ENCODE measurements around the gene DET1.
A peak's percentile ranks its signal among the peaks of the same experiment; 100 is the strongest.
"Not testable (repeated sequence)": the region's sequence is repeated elsewhere in the genome, so short reads cannot be mapped to it uniquely, and the experiment has no call there.

DET1 gene

DNA sequence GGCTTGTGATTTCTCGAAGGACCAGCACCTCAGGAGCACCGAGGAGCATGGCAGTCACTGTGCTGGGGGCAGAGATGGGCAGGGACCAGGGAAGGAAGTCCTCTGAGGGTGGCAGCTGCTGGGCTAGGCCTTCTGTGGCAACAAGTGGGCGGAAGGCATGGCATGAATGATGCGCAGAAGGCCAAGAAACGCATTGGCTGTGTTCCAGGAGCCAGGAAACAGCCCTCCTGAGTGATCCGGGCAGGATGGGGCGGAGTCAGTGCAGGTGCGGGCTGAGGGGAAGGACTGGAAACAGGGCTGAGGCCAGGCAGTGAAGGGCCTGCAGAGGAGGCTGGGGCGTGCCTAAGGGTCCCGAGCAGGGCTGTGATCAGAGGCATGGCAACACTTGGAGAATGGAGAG lies 55.3 kb downstream of the DET1 start:
- DNase-seq, result no peak

DNA sequence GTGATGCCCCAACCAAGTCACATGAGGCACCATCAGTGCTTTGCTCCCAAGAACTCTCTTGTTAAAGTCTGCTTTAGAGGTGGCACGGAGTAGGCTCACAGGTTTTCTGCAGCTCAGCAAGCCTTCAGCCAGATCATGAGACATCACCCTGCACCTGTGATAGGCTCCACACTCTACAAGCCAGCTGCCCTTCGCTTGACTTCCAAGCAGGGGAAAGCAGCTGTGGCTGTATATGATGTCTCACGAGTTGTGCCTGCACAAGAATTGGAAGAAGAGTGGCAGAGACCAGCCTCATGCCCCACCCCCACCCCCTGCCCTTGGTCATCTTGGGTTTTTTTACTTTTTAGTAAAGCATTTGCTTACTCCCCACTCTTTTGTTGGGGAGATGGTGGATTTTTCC lies 56.4 kb downstream of the DET1 start:
- DNase-seq, result no peak

DNA sequence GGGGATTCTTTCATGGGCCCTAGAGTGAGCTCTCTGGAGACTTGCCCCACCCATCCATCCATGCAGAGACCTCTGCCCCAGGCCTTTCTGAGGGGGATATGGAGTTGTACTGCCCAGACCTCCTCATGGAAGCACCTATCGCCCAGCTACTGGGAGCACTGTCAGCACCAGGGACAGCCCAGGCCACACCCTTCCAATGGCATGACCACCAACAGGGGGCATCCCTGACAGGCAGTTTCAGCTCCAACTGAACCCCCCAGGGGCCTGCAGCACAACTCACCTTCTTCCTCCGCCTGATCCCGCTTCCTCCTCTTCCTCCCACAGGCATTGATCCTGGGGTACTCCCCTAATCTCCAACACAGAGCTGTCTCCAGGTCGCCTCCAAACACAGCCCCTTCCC lies 57.2 kb downstream of the DET1 start:
- DNase-seq, result no peak

DNA sequence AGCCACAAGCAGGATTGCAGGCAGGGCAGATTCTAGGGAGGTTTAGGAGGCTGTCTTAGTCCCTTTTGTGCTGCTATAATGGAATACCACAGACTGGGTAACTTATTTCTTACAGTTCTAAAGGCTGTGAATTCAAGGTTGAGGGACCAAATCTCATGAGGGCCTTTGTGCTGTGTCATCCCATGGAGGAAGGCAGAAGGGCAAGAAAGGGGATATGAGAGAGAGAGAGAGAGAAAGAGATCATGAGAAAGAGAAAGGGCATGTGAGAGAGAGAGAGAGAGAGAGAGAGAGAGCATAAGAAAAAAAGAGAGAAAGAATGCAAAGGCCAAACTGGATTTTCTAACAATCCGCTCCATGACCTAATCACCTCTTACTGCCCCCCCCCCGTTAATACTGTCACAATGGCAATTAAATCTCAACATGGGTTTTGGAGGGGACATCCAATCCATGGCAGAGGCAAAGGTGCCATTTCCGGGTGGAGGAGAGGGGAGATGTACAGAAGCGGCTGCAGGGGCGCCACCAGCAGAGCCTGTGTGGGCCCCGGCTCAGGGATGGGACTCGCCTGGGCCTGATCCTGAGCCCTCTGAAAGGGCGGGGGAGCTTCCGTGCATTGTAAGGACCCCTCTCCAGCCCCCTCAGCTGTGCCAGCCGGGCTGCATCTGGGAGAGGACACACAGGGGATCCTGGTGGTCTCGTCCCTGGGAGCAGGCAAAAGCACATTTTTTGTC lies 58.5 kb downstream of the DET1 start:
- no peak for DNase-seq

DNA sequence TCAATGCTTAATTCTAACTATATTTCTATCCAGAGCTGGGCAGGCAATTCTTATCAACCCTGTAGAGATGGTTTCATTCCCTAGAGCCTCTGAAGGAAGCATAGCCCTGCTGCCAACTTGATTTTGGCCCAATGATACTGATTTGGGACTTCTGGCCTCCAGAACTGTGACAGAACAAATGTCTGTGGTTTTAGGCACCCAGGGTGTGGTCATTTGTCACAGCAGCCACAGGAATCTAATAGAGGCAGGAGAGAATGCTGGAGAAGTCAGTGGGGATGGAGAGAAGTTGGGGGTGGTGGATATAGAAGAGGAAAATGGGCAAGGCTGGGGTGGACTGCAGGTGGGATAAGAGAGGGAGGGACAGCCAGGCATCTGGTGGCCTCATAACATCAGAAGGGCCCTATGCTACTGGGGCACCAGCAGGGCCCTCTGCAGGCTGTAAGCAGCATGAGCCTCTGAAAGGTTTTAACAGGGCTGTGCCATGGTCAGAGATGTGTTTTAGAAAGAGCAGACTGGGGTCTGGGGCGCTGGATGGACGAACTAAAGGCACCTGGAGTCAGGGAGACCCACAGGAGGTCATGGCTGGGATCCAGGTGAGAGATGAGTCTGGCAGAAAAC lies 59.2 kb downstream of the DET1 start:
- DNase-seq, result no peak

DNA sequence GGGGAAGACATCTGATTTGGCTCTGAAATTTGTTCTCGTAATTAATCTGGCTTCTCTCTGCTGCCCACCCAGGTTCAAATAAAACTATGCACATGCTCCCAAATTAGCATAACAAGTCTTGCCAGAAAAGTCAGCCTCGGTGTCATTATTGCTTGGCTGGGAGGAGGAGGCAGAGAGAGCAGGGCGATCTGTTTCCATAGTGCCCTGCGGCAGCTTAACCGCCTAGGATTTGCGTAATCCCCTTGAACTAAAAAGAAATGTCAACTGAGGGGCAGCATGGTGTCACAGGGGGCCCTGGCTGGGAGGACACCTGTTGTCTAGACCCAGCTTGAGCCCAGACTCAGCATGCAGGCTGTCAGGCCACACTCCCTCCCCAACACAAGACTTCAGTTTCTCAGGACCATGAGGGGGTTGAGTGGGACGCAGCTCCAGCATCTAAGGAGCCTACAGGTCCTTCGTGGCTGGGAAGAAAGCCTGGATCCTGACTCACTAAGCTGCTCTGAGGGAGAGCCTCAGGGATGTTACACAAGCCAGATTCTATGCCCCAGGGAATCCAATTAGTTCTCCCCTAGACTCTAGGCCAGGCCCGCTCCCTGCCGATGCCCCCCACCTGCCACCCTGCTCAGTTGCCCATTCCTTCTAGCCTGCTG lies 61.7 kb downstream of the DET1 start:
- no peak for DNase-seq

DNA sequence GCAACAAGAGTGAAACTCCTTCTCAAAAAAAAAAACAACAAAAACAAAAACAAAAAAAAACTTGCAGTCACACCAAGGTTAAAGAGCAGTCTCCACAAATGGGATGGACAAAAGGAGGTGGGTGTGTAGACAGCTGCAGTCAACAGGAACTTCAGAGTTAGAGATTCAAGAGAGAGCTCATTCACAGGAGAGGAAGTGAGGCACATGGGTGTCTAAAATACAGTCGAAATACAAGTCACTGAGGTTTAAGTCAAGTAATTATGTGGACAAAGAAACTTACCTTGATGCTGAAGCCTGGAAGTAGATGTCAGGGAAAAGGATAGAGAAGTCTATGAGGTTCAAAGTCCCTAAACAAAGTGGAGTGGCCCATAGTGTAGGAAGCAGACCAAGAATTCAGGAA lies 64.2 kb downstream of the DET1 start:
- no peak for DNase-seq

DNA sequence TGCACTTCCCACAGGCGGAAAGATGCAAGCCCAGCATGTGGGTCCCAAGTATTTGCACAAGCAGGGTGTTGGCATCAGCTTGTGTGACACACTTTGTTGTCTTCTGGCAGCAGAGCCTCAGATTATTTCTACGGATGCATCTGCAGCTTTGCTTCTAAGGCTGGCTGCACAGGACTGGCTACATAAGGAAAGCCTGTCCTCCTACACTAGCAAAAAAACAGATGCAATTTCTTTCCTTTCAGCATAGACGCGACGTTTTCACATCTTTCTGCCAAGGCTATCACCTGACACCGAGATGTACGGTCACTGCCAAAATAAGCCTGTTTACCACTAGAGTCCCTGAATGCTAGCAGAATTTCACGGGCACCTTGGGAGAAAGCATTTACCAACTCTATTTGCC lies 65.5 kb downstream of the DET1 start:
- DNase-seq, result no peak

DNA sequence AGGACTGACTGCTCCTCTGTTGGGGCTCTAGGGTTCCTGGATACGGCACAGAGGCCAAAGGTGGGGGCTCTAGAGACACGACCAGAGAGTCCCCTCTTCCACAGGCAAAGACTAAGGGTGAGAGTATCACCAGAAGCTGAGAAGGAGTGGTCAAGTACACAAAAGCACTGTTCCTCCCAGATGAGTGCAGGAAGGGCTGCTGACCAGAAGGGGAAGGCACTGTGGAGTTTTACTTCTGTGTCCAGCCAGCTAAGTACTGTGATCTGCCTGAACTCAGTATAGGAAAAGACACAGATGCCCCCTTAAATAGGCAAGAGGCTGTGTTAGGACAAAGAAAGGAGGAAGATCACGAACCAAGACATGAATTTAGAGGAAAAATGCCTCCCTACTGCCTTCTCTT lies 67.3 kb downstream of the DET1 start:
- no peak for DNase-seq

DNA sequence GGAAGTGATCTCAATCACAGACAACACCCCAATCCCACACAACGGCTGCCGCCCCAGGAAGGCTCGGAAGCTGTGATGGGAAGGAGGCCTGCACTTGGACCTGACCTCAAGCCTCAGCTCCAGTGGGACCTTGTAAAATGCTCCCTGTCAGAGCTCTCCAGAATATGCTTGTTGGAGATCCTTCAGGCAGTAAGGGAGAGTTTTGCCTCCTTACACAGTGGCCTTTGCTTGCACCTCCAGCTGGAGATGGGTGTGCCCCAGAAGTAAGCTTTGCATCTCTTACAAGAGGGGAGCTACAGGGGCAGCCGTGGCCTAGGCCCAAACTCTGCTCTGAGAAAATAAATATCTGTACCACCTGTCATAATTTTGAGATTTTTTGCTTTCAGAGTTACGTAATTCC lies 68.6 kb downstream of the DET1 start:
- DNase-seq, result no peak

DNA sequence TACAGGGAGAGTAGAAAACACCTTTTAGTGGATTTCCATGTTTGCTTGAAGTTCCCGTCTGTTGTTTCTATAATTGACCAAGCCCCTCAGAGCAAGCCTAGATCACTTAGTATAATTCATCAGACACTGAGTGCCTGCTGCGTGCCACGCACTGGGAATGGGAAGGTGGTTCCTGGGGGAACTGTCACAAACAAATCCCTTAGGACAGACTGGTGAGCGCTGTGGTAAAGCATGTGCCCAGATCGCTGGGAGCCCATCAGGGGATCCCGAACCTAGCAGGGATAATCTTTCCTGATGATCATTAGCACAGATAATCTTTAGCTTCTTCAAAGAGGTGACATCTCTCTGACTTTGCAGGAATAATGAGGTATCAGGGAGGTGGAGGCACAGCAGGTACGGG lies 69.4 kb downstream of the DET1 start:
- no peak for DNase-seq

DNA sequence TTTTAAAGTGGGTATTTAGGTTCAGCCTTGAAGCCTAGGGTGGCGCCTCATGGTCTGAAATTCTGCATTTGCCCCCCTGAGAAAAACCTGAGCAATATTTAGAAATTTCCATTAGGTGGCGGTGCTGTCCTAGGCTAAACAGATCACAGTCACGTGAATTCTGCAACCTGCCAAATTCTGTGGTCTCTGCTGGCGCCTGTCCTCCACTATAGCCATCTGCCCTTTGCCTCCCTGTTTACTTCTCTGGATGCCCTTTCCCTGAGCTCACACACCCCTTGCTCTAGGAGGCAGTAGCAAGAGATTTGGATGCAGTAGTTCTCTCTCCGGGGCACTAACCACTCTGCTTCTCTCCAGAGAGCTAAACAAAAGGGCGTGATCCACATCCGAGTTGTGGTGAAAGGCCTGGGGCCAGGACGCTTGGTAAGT lies 69.8 kb downstream of the DET1 start:
- DNase-seq, result no peak

DNA sequence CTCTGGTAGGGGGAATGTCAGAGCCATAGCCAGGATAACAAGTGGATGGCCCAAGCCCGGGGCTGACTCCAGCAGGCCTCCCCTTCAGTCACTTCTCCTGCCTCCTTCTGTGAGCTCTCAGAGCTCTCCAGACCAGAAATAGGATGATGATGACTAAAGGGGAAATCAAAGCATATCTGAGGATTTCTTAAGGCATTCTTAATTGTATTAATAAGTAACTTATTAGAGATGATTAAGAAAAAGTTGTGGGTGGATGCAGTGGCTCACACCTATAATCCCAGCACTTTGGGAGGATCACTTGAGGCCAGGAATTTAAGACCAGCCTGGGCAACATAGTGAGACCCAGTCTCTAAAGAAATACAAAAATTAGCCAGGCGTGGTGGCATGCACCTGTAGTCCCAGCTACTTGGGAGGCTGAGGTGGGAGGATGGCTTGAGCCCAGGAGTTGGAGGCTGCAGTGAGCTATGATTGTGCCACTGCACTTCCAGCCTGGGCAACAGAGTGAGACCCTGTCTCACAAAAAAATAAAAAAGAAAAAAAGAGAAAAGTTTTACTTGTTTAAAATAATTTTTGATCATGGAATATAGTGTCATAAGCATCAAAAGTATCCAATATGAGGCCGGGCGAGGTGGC lies 72.7 kb downstream of the DET1 start:
- DNase-seq, result not testable (repeated sequence)

DNA sequence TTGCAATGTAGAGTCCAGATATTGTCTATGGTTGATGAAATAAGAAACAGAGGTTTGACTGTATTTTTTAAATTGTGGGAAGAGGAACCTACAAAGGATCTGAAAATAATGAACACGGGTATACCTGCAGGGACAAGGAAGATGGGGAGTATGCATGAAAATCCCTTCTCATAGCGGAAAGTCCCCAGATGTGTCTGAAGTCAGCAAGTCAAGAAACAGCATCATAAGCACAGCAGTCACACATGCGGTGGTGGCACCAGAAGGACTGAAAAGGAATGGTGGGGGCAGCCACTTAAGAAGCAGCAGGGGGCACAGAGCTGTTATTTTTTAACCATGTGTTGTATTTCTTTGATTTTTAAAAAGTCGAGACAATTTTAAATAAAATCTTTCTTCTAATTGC lies 74.3 kb downstream of the DET1 start:
- no peak for DNase-seq

DNA sequence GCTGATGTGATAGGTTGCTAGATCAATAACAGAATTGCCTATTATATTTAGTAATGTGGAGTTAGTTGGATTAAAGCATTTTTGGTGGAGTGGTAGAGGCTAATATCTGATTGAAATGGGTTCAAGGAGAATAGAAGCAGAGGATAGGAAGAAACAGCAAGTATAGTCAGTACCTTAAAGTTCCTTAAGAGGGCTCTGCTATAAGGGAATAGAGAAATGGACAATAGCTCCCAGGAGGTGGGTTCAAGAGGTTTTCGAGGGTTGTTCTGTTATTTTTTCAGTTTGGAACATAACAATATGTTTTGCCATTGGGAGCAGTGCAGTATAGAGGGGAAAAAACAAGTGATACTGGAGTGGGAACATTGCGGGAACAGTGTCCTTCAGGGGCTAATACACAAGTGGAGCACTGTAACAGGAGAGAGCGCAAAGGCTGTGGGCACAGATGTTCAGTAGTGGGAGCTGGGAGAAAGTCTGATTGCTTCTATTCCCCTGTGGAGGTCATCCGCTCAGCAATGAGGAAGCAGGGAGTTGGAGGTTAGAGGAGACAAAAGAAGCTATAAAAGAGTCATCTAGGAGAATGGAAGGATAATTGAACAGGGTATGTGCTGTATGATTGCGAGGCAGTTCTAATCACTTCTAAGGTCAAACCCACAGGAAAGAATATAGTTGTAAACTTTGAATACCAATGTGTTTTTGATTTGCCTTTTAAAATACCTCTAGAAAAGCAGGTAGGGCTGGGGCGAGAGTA lies 75.7 kb downstream of the DET1 start:
- no peak for DNase-seq

DNA sequence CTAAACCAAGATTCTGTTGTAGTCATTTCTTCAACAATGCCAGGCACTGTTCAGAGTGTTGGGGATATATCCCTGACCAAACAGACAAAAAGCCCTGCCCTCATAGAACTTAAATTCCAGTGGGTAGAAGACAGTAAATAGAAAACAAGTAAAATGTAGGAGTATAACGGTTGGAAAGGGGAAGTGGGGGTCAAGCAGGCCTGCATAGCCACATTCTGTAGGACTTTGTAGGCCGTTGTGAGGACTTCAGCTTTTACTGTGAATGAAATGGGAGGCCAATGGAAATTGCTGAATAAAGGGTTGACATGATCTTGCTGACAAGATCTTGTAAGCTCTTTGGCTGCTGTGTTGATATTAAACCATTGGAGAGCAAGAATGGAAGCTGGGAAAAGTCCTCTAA lies 77.2 kb downstream of the DET1 start:
- no peak for DNase-seq

DNA sequence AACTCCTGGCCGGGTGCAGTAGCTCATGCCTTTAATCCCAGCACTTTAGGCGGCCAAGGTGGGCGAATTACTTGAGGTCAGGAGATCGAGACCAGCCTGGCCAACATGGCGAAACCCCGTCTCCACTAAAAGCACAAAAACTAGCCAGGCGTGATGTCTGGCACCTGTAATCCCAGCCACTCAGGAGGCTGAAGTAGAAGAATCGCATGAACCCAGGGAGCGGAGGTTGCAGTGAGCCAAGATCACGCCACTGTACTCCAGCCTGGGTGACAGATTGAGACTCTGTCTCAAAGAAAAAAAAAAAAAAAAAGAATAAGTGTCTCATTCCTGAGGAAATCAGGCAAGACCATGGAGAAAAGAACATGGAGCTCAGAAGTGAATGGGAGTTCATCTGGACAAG lies 77.8 kb downstream of the DET1 start:
- DNase-seq, result not testable (repeated sequence)

DNA sequence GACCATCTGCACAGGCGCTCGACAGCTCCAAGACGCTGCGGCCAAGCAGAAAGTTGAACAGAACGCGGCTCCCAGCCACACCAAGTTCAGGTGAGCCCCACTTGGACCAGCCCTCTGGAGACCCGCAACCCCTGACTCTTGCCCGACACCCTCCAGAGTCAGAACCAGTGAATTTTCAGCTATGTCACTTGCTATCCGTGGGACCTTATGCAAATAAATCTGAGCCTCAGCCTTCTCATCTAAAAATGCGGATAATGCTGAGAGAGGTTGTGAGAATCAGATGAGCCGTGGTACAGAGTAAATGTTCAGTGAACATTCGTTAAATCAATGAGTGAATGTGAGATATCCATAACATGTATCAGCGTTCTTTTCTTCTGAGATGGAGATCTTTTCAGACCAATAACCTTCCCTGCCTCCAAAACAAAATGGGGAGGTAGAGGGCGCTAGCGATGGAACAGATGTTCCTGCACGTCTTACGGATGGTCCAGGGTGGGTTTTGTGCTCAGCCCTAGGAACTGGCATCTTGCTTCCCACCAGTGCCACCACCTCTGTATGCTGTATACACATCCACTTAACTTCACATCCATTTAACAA lies 78.4 kb downstream of the DET1 start:
- DNase-seq, result no peak

DNA sequence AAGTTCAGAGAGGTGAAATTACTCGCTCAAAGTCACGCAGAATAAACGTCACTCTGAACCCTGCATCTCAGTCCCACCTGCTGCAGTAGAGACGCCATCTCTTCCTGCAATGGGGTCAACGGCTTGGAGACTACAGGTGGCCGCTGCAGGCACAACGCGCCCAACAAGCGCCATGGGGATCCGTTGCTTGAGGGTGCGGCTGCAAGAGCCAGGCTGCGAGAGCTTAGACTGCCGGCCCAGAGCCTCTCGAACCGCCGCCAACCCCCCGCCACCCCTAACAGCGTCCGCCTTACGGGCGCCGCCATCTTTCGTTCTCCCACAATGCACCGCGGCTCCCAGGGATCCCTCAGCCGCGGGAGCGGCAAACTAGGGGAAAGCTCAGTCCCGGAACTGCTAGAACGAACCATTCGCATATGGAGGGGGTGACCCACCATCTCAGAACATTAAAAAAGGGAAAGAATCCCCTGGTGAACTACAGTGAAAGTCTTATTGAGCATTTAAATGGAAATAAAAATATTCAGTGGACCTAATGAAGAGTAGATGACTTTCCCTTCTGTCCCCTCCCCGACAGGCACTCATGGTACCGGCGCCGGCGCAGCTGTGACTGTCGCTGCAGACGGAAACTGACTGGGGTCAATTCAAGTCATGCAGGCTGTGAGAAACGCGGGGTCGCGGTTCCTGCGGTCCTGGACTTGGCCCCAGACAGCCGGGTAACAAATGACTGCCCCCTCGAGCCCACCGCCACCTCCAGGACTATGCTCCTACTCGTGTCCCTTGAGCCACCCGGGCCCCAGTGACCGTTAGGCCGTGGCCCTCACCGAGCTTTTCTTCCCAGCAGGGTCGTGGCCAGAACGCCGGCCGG lies 79.2 kb downstream of the DET1 start, which contains the start of the genes MRPL46 and MRPS11:
MRPL46 (minus strand) TSS at position 316 of the 862 bp plus-strand sequence; CDS start at position 305, 11 bp downstream.
MRPS11 (plus strand) TSS at position 636 of the 862 bp plus-strand sequence; CDS start at position 646, 10 bp downstream.
- peak; percentile 87 to 88 for DNase-seq

DNA sequence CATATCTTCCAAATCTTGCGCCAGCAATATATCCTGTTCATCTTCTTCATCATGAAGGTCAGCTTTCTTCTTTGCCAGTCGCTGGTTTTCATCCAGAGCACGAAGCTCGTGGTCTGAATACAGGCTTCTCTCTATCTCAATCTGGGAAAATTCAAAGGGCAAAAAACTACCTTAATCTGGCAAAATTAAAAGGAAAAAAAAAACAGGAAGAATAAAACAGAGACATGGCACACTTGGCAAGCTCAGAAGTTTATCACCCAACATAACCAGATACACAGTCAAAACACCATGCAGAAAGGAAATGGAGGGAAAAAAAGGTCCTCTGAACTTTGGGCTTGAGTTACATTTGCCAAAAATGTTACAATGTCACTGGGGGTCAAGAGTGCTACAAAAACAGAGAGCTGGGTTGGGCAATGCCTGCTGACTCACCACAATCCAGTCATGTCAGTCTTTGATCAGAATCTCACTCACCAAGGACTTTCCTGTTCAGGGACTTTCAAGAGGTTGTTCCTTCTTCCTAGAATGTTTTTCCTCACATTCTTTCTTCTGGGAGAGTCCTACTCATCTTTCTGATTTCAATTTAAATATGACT lies 80.8 kb downstream of the DET1 start:
- no peak for DNase-seq
